HCT116 (cell line): Measurements from ENCODE around the gene GNB2. TPM values are rescaled to one million over a fixed set of nuclear protein-coding genes. Genes with fewer than 3 reads are reported as not detected.
"Not testable (repeated sequence)": the region's sequence is repeated elsewhere in the genome, so short reads cannot be mapped to it uniquely, and the experiment has no call there.

ENCODE experiments used
- ATAC-seq: fragments of 200-7000 bp; cut with Tn5 transposase; 2 replicates; pipeline ENCODE4 v1.9.1; 2020; ENCODE audit warnings: mild to moderate bottlenecking, moderate library complexity
- BruUV-seq: library from RNA; stranded (reverse); fragments of 400-500 nt; replicated peaks from 2 replicates; lab custom pipeline; 2021; lab: Mats Ljungman, UMichigan
- CTCF ChIA-PET: fragments of 300-600 bp; sonication (Branson Sonifier 250); formaldehyde crosslinking; loops from one replicate; lab custom pipeline; 2021; ENCODE audit warnings: antibody characterized with exemption; lab: Charles Lee
- POLR2A ChIA-PET: fragments of 300-600, 350-600 bp; sonication (Branson Sonifier 250); formaldehyde crosslinking; loops from one replicate; lab custom pipeline; 2021; ENCODE audit warnings: antibody characterized with exemption; lab: Charles Lee
- RAD21 ChIA-PET, 2 experiments: fragments of 300-600 bp; sonication (Branson Sonifier 250); formaldehyde crosslinking; loops; one replicate each; lab custom pipeline; 2023; ENCODE audit warnings: low total read pairs in 2 of 2; ENCODE audit not compliant: uncharacterized antibody in 2 of 2, unreplicated experiment in 2 of 2, low non-redundant PET in 1 of 2; lab: Charles Lee
- DNase-seq: peaks from one replicate; pipeline ENCODE4 v3.0.0-alpha.2; 2010; ENCODE audit warnings: low read depth, low spot score
- H2AFZ ChIP-seq: fragments of 200-600 bp; shearing (Covaris generic), sonication (generic); 2 replicates; pipeline ENCODE4 v1.6.1; 2017; ENCODE audit warnings: low read depth, mixed run types, mixed read lengths, antibody characterized with exemption, low read length; ENCODE audit not compliant: poor library complexity, severe bottlenecking
- H3K27ac ChIP-seq: 2 replicates; pipeline ENCODE4 v1.5.1; 2012; ENCODE audit warnings: low read depth, low read length
- H3K27me3 ChIP-seq: fragments of 200-600 bp; sonication (generic); 2 replicates; pipeline ENCODE4 v1.6.1; 2016; ENCODE audit warnings: mixed run types, low read length, mixed read lengths; ENCODE audit not compliant: insufficient read depth
- H3K36me3 ChIP-seq, 2 experiments: fragments of 200-500 bp in 1 of 2; fragments of 200-600 bp in 1 of 2; sonication (Bioruptor generic) in 1 of 2; sonication (generic) in 1 of 2; 2 replicates each; pipeline versions ENCODE4 v1.5.1 to v1.6.1; 2014 to 2016; ENCODE audit warnings: low read length in 2 of 2, inconsistent platforms in 1 of 2, mixed read lengths in 1 of 2, mixed run types in 1 of 2; ENCODE audit not compliant: insufficient read depth in 2 of 2, control insufficient read depth in 1 of 2
- H3K4me1 ChIP-seq, 2 experiments: fragments of 200-600 bp in 1 of 2; sonication (generic) in 1 of 2; 2 replicates each; pipeline versions ENCODE4 v1.5.1 to v1.6.1; 2012 to 2017; ENCODE audit warnings: low read length in 2 of 2, inconsistent platforms in 1 of 2, mild to moderate bottlenecking in 1 of 2, mixed read lengths in 1 of 2, mixed run types in 1 of 2, moderate library complexity in 1 of 2; ENCODE audit not compliant: insufficient read depth in 2 of 2, control insufficient read depth in 1 of 2
- H3K4me2 ChIP-seq: fragments of 200-600 bp; sonication (generic); 2 replicates; pipeline ENCODE4 v1.6.1; 2017; ENCODE audit warnings: mixed run types, low read length, mixed read lengths
- H3K4me3 ChIP-seq, 2 experiments: fragments of 200-600 bp in 1 of 2; sonication (generic) in 1 of 2; replicated peaks in 1 of 2; 2 replicates each; pipeline ENCODE4 v1.5.1; 2011 to 2016; ENCODE audit warnings: low read length in 2 of 2, control low read depth in 1 of 2, low read depth in 1 of 2, mild to moderate bottlenecking in 1 of 2, mixed read lengths in 1 of 2, mixed run types in 1 of 2
- H3K79me2 ChIP-seq: fragments of 200-600 bp; sonication (generic); 2 replicates; pipeline ENCODE4 v1.6.1; 2017; ENCODE audit warnings: mild to moderate bottlenecking, mixed run types, low read length, moderate library complexity, mixed read lengths; ENCODE audit not compliant: insufficient read depth
- H3K9ac ChIP-seq: fragments of 200-600 bp; sonication (generic); 2 replicates; pipeline ENCODE4 v1.6.1; 2016; ENCODE audit warnings: low read length, mixed read lengths
- H3K9me2 ChIP-seq: fragments of 200-600 bp; sonication (generic), shearing (Covaris generic); 2 replicates; pipeline ENCODE4 v1.6.1; 2017; ENCODE audit warnings: mixed run types, mild to moderate bottlenecking, moderate library complexity; ENCODE audit not compliant: insufficient read depth
- H3K9me3 ChIP-seq, 2 experiments: fragments of 200-500 bp in 1 of 2; fragments of 200-600 bp in 1 of 2; sonication (Bioruptor generic) in 1 of 2; sonication (generic) in 1 of 2; 2 replicates each; pipeline ENCODE4 v1.6.1; 2014 to 2017; ENCODE audit warnings: low read length in 2 of 2, mixed read lengths in 2 of 2, inconsistent platforms in 1 of 2, low read depth in 1 of 2, mild to moderate bottlenecking in 1 of 2, mixed run types in 1 of 2, moderate library complexity in 1 of 2; ENCODE audit not compliant: control insufficient read depth in 1 of 2, insufficient read depth in 1 of 2
- H4K20me1 ChIP-seq: fragments of 200-600 bp; sonication (generic), shearing (Covaris generic); 2 replicates; pipeline ENCODE4 v1.6.1; 2017; ENCODE audit warnings: mixed run types, mild to moderate bottlenecking, moderate library complexity; ENCODE audit not compliant: insufficient read depth
- EGR1 ChIP-seq: IDR thresholded peaks from 2 replicates; pipeline ENCODE4 v1.6.1; 2012; ENCODE audit warnings: low read depth
- ELF1 ChIP-seq: IDR thresholded peaks from 2 replicates; pipeline ENCODE4 v1.6.1; 2012; ENCODE audit warnings: low read depth, borderline replicate concordance
- EZH2 ChIP-seq: fragments of 200-600 bp; sonication (generic); IDR thresholded peaks from 2 replicates; pipeline ENCODE4 v1.6.1; 2017; ENCODE audit warnings: antibody characterized with exemption, mixed run types
- JUND ChIP-seq: IDR thresholded peaks from 2 replicates; pipeline ENCODE4 v1.6.1; 2012
- RAD21 ChIP-seq: IDR thresholded peaks from 2 replicates; pipeline ENCODE4 v1.6.1; 2012; ENCODE audit warnings: low read depth, mild to moderate bottlenecking
- SIN3A ChIP-seq: IDR thresholded peaks from 2 replicates; pipeline ENCODE4 v1.6.1; 2012; ENCODE audit warnings: low read depth
- SP1 ChIP-seq: IDR thresholded peaks from 2 replicates; pipeline ENCODE4 v1.6.1; 2012; ENCODE audit warnings: low read depth
- TCF7L2 ChIP-seq: IDR thresholded peaks from 2 replicates; pipeline ENCODE4 v1.7.0; 2011; ENCODE audit warnings: borderline replicate concordance, inconsistent platforms; ENCODE audit not compliant: insufficient read depth, insufficient read length; ENCODE audit errors: extremely low read depth
- intact Hi-C: fragments of 100-400 bp; cut with micrococcal nuclease; formaldehyde crosslinking; loops from 2 replicates; pipeline ENCODE4 v1.10.0; 2022
- total RNA-seq: library from RNA; stranded (reverse); gene quantifications from one replicate; pipeline ENCODE4 v1.2.1, GENCODE V29; 2021; ENCODE audit not compliant: unreplicated experiment
- TF ChIP-seq, protein P1 (sequence below): IDR thresholded peaks from 2 replicates; pipeline ENCODE4 v1.6.1; 2012

Gene GNB2
- total RNA-seq, 1 experiment from 2014 or later = 246 TPM

DNA sequence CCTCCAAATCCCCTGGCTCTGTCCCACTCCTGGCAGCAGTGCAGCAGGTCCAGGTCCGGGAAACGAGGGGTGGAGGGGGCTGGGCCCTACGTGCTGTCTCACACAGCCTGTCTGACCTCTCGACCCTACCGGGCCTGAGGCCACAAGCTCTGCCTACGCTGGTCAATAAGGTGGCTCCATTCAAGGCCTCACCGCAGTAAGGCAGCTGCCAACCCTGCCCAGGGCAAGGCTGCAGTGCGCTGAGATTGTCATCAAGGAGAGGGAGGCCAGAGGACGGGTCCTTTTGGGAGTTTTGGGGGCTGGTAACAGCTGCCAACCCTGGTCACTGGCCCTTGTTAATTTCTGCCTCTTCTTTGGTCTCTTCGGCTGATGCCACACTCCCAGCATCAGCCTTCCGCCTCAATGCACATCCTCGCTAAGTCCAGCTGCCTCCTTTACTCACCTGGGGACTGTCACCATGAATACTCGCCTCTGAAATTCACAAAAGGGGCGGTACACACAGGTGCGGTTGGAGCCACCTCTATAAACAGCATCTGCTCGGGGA lies 50.3 kb downstream of the GNB2 start:
- intact Hi-C loops = no loop called here
- Histone ChIP-seq H3K4me3 (no peak overlapping the region), H3K79me2 (no peaks in the 10 kb centered on the region), H3K9ac (no peak overlapping the region), H3K9me2 (no peaks in the 10 kb centered on the region), H3K27ac (no peak overlapping the region), H3K36me3 (no peaks in the 10 kb centered on the region), H4K20me1 (no peaks in the 10 kb centered on the region), H3K9me3 (no peaks in the 10 kb centered on the region), H2AFZ (no peak overlapping the region), H3K27me3 (no peaks in the 10 kb centered on the region), H3K4me1 (peaks cover 9 to 17% of the 10 kb centered on the region in 2 experiments; a peak in 3 of 4 replicates), H3K4me2 (no peak overlapping the region)
- ChIA-PET CTCF (interaction anchor here (0.7 kb wide), 1 partner anchor 18 kb away, joined by 3 read pairs; the partner anchor contains the start of gene POP7), RAD21 (no interaction called here), POLR2A (no interaction called here)
- TF ChIP-seq RAD21 (no peak), JUND (no peak), SP1 (no peak), TCF7L2 (no peak), SIN3A (no peak), EZH2 (no peak), ELF1 (no peak), EGR1 (no peak)
- TF ChIP-seq, protein P1, sequence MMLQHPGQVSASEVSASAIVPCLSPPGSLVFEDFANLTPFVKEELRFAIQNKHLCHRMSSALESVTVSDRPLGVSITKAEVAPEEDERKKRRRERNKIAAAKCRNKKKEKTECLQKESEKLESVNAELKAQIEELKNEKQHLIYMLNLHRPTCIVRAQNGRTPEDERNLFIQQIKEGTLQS = no peak
- no TSS peak for BruUV-seq
- DNase-seq (no peak), ATAC-seq (no peak)

DNA sequence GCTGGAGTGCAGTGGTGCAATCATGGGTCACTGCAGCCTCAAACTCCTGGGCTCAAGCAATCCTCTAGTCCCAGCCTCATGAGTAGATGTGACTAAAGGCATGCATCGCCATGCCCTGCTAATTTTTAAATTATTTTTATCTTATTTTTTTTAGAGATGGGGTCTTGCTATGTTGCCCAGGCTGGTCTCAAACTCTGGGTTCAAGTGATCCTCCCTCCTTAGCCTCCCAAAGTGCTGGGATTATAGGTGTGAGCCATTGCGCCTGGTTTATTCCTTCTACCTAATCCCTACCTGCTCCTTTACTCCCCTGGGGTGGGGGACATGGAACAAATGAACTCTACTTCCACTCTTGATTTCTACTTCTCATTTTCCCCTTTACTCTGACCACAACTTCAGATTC lies 50.8 kb downstream of the GNB2 start:
- H3K36me3 ChIP-seq, H3K4me3 ChIP-seq, POLR2A ChIA-PET, BruUV-seq, H2AFZ ChIP-seq, H3K4me2 ChIP-seq, H3K9me3 ChIP-seq, RAD21 ChIA-PET, H4K20me1 ChIP-seq, H3K27me3 ChIP-seq, intact Hi-C loops, H3K79me2 ChIP-seq, H3K9me2 ChIP-seq, H3K27ac ChIP-seq, DNase-seq, ATAC-seq, H3K9ac ChIP-seq: not testable (repeated sequence)
- CTCF ChIA-PET = interaction anchor here (0.7 to 2.8 kb wide), 4 partner anchors 9 to 21 kb away, joined by 3 to 34 read pairs (median 8); partner anchors contain the start of gene POP7
- H3K4me1 ChIP-seq = peaks cover 9 to 17% of the 10 kb centered on the region in 2 experiments; a peak in 3 of 4 replicates
